OCI-LY7 (cell line): Measurements from ENCODE around the gene ABCF1. TPM values are rescaled to one million over a fixed set of nuclear protein-coding genes. Genes with fewer than 3 reads are reported as not detected.

ENCODE experiments used
- BruUV-seq: library from RNA; stranded (reverse); fragments of 400-500 nt; replicated peaks from 2 replicates; lab custom pipeline; 2021; lab: Mats Ljungman, UMichigan
- CTCF ChIA-PET: fragments of 300-600 bp; sonication (Branson Sonifier 250); formaldehyde crosslinking; loops from one replicate; lab custom pipeline; 2022; ENCODE audit warnings: antibody characterized with exemption; ENCODE audit not compliant: unreplicated experiment; lab: Charles Lee
- POLR2A ChIA-PET: fragments of 300-600 bp; sonication (Branson Sonifier 250); formaldehyde crosslinking; loops from one replicate; lab custom pipeline; 2022; ENCODE audit warnings: antibody characterized with exemption; lab: Charles Lee
- DNase-seq: peaks from one replicate; pipeline ENCODE4 v3.0.0-alpha.2; 2015; ENCODE audit warnings: low spot score
- H2AFZ ChIP-seq: fragments of 200-600 bp; sonication (generic), shearing (Covaris generic); 2 replicates; pipeline ENCODE4 v1.6.1; 2014; ENCODE audit warnings: mild to moderate bottlenecking, antibody characterized with exemption, low read length, moderate library complexity
- H3K27ac ChIP-seq: fragments of 200-600 bp; sonication (generic); 2 replicates; pipeline ENCODE4 v1.5.1; 2014; ENCODE audit warnings: mixed run types, low read depth, mild to moderate bottlenecking, moderate library complexity, low read length, inconsistent platforms; ENCODE audit not compliant: poor library complexity, severe bottlenecking
- H3K36me3 ChIP-seq: fragments of 200-600 bp; sonication (generic); 2 replicates; pipeline ENCODE4 v1.6.1; 2014; ENCODE audit warnings: mild to moderate bottlenecking, antibody characterized with exemption, low read length, moderate library complexity, mixed read lengths; ENCODE audit not compliant: insufficient read depth
- H3K4me1 ChIP-seq: fragments of 200-600 bp; sonication (generic); 2 replicates; pipeline ENCODE4 v1.5.1; 2014; ENCODE audit warnings: mild to moderate bottlenecking, low read length; ENCODE audit not compliant: insufficient read depth, poor library complexity, severe bottlenecking
- H3K4me2 ChIP-seq: fragments of 200-600 bp; sonication (generic); 2 replicates; pipeline ENCODE4 v1.6.1; 2014; ENCODE audit warnings: mild to moderate bottlenecking, low read length
- H3K4me3 ChIP-seq: fragments of 200-600 bp; sonication (generic); 2 replicates; pipeline ENCODE4 v1.5.1; 2014; ENCODE audit warnings: mild to moderate bottlenecking, low read depth, low read length; ENCODE audit not compliant: poor library complexity, severe bottlenecking
- H3K79me2 ChIP-seq: fragments of 200-600 bp; sonication (generic); 2 replicates; pipeline ENCODE4 v1.6.1; 2016; ENCODE audit warnings: low read depth, mild to moderate bottlenecking, low read length, moderate library complexity, mixed read lengths; ENCODE audit not compliant: insufficient read depth
- H3K9me2 ChIP-seq: fragments of 200-600 bp; sonication (generic); 2 replicates; pipeline ENCODE4 v1.6.1; 2016; ENCODE audit warnings: mild to moderate bottlenecking, low read length, mixed read lengths; ENCODE audit not compliant: insufficient read depth
- H3K9me3 ChIP-seq: fragments of 200-600 bp; sonication (generic); 2 replicates; pipeline ENCODE4 v1.6.1; 2014; ENCODE audit warnings: mild to moderate bottlenecking, mixed run types, low read length, mixed read lengths
- H4K20me1 ChIP-seq: fragments of 200-600 bp; sonication (generic); 2 replicates; pipeline ENCODE4 v1.6.1; 2014; ENCODE audit warnings: mild to moderate bottlenecking, antibody characterized with exemption, low read length, moderate library complexity, mixed read lengths; ENCODE audit not compliant: insufficient read depth
- EZH2phosphoT487 ChIP-seq: fragments of 200-600 bp; sonication (generic); IDR thresholded peaks from 2 replicates; pipeline ENCODE4 v1.6.1; 2018; ENCODE audit warnings: low read depth, borderline replicate concordance, mild to moderate bottlenecking, mixed run types, antibody characterized with exemption, low read length, moderate library complexity, mixed read lengths
- intact Hi-C: fragments of 100-400 bp; cut with micrococcal nuclease; formaldehyde crosslinking; loops from one replicate; pipeline ENCODE4 v1.10.0; 2022; ENCODE audit not compliant: unreplicated experiment
- total RNA-seq, 2 experiments: library from RNA; depleted of rRNA in 1 of 2; stranded (reverse); fragments of >200 nt in 1 of 2; shearing (Covaris generic) in 1 of 2; gene quantifications; 2 replicates each; pipeline ENCODE4 v1.2.3, GENCODE V29; 2014 to 2022
- TF ChIP-seq, protein P1 (sequence below): fragments of 200-600 bp; sonication (generic); conservative IDR thresholded peaks from 2 replicates; pipeline ENCODE4 v1.5.1; 2014; ENCODE audit warnings: mild to moderate bottlenecking, antibody characterized with exemption, low read length, moderate library complexity, mixed read lengths

The ABCF1 gene
- total RNA-seq, 2 experiments from 2014 or later = 53.0 to 86.7 TPM

- POLR2A ChIA-PET = interaction anchor here (6.3 kb wide), 1 partner anchor 13 kb away, joined by 38 read pairs; no protein-coding TSS in a partner anchor
- peaks cover 81% of the 10 kb centered on the region for H3K36me3 ChIP-seq
- H3K9me3 ChIP-seq = no peaks in the 10 kb centered on the region
- DNase-seq = no peak
- BruUV-seq = TSS peak; percentile 34
- no peaks in the 10 kb centered on the region for H3K4me1 ChIP-seq
- intact Hi-C loops = no loop called here
- H3K9me2 ChIP-seq = no peaks in the 10 kb centered on the region
- H3K4me2 ChIP-seq = no peak overlapping the region
- H3K27ac ChIP-seq = no peak overlapping the region
- no peaks in the 10 kb centered on the region for H3K79me2 ChIP-seq
- no peak overlapping the region for H3K4me3 ChIP-seq
- TF ChIP-seq, protein P1, sequence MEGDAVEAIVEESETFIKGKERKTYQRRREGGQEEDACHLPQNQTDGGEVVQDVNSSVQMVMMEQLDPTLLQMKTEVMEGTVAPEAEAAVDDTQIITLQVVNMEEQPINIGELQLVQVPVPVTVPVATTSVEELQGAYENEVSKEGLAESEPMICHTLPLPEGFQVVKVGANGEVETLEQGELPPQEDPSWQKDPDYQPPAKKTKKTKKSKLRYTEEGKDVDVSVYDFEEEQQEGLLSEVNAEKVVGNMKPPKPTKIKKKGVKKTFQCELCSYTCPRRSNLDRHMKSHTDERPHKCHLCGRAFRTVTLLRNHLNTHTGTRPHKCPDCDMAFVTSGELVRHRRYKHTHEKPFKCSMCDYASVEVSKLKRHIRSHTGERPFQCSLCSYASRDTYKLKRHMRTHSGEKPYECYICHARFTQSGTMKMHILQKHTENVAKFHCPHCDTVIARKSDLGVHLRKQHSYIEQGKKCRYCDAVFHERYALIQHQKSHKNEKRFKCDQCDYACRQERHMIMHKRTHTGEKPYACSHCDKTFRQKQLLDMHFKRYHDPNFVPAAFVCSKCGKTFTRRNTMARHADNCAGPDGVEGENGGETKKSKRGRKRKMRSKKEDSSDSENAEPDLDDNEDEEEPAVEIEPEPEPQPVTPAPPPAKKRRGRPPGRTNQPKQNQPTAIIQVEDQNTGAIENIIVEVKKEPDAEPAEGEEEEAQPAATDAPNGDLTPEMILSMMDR = no peak
- TF ChIP-seq EZH2phosphoT487 = no peak
- no peaks in the 10 kb centered on the region for H4K20me1 ChIP-seq
- CTCF ChIA-PET = no interaction called here
- H2AFZ ChIP-seq = no peak overlapping the region
Measured at GRCh38 chr6:30600451-30600961, 29.3 kb downstream of the ABCF1 start.

- no peak overlapping the region for H3K4me3 ChIP-seq
- no peaks in the 10 kb centered on the region for H3K79me2 ChIP-seq
- TF ChIP-seq, protein P1 = no peak
- TF ChIP-seq EZH2phosphoT487 = no peak
- ChIA-PET CTCF (no interaction called here), POLR2A (interaction anchor here (0.6 to 6.3 kb wide), 2 partner anchors 12 to 27 kb away, joined by 3 to 38 read pairs; no protein-coding TSS in a partner anchor)
- intact Hi-C loops = no loop called here
- H3K9me3 ChIP-seq = no peaks in the 10 kb centered on the region
- H2AFZ ChIP-seq = no peak overlapping the region
- H4K20me1 ChIP-seq = 0 out of 2 replicates have a peak, but pooled peaks cover under 1% of the 10 kb centered on the region
- DNase-seq = no peak
- H3K4me2 ChIP-seq = no peak overlapping the region
- no peaks in the 10 kb centered on the region for H3K9me2 ChIP-seq
- no TSS peak for BruUV-seq
- H3K36me3 ChIP-seq = peaks cover 90% of the 10 kb centered on the region
- no peak overlapping the region for H3K27ac ChIP-seq
- no peaks in the 10 kb centered on the region for H3K4me1 ChIP-seq
Measured at GRCh38 chr6:30601436-30601814, 30.2 kb downstream of the ABCF1 start.
